Gastroesophageal sphincter (tissue), 3 donors: Measurements from ENCODE around the gene C7orf25.

Source experiments
- CTCF ChIP-seq, 4 experiments: fragments of 200-600 bp in 2 of 4; fragments of 450-650 bp in 2 of 4; sonication (generic) in 1 of 4; IDR thresholded peaks; one replicate each; pipeline ENCODE4 v1.5.1; 2017 to 2019; ENCODE audit warnings: antibody characterized with exemption in 4 of 4, mild to moderate bottlenecking in 2 of 4, moderate library complexity in 2 of 4
- EP300 ChIP-seq: sonication (generic); formaldehyde crosslinking; IDR thresholded peaks from one replicate; pipeline ENCODE4 v1.6.1; 2017; ENCODE audit warnings: antibody characterized with exemption, mild to moderate bottlenecking
- POLR2A ChIP-seq, 2 donors: fragments of 450-650 bp; IDR thresholded peaks; one replicate each; pipeline ENCODE4 v1.6.1; 2017; ENCODE audit warnings: antibody characterized with exemption in 2 of 2, mild to moderate bottlenecking in 2 of 2, moderate library complexity in 1 of 2
- POLR2AphosphoS5 ChIP-seq: sonication (generic); formaldehyde crosslinking; IDR thresholded peaks from one replicate; pipeline ENCODE4 v1.6.1; 2017; ENCODE audit warnings: antibody characterized with exemption

DNA sequence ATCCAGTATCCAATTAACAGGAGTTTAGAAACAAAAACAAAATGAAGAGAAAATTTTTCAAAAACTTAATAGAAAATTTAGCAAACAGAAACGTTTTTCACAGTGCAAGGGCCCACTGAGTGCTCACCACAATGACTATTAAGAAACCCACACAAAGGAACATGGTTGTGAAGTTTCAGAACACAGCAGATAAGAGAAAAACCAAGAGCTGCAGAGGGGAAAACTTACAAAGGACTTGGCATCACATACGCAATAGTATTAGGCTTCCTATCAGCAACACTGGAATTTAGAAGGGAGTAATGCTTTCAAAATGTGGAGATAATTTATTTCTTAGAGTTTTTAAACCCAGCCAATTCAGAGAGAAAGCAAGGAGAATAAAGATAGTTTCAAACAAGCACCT, 1.7 kb upstream of the C7orf25 start:
- TF ChIP-seq CTCF (IDR thresholded peaks at IDR 0.05) (no peak), POLR2AphosphoS5 (no peak), EP300 (no peak), POLR2A (IDR thresholded peaks at IDR 0.05) (no peak)
